Peyer's patch (tissue), 4 donors: ENCODE results near the gene ZNF521. TPM values are rescaled to one million over a fixed set of nuclear protein-coding genes. Genes with fewer than 3 reads are reported as not detected.

ENCODE experiments used
- DNase-seq, 3 donors: peaks; one replicate each; pipeline ENCODE4 v3.0.0-alpha.2; 2017 to 2019
- H3K27ac ChIP-seq, 4 donors: fragments of 200-600 bp; sonication (generic); one replicate each; pipeline ENCODE4 v1.5.1; 2016 to 2019
- H3K27me3 ChIP-seq, 2 donors: fragments of 200-600 bp; sonication (generic); one replicate each; pipeline ENCODE4 v1.5.1; 2019
- H3K36me3 ChIP-seq, 3 donors: fragments of 200-600 bp; sonication (generic); one replicate each; pipeline ENCODE4 v1.5.1; 2016 to 2019
- H3K4me1 ChIP-seq, 4 donors: fragments of 200-600 bp; sonication (generic); one replicate each; pipeline ENCODE4 v1.5.1; 2016 to 2019
- H3K4me3 ChIP-seq, 4 donors: fragments of 200-600 bp; sonication (generic); 1 replicate in 3 of 4; 2 replicates in 1 of 4; pipeline ENCODE4 v1.5.1; 2016 to 2019; ENCODE audit warnings: mild to moderate bottlenecking in 1 of 4
- H3K9me3 ChIP-seq, 4 donors: fragments of 200-600 bp; sonication (generic); one replicate each; pipeline ENCODE4 v1.5.1; 2016 to 2019; ENCODE audit warnings: mild to moderate bottlenecking in 1 of 4
- POLR2A ChIP-seq, 2 donors: fragments of 450-650 bp; IDR thresholded peaks; one replicate each; pipeline ENCODE4 v1.5.1; 2017; ENCODE audit warnings: antibody characterized with exemption in 2 of 2, mild to moderate bottlenecking in 2 of 2, moderate library complexity in 2 of 2
- total RNA-seq, 4 donors: library from RNA; depleted of rRNA; stranded (reverse); fragments of >200 nt; gene quantifications; one replicate each; pipeline ENCODE4 v1.1.0, GENCODE V29; 2016
- TF ChIP-seq, protein P1 (sequence below), 6 experiments: fragments of 450-650 bp in 4 of 6; fragments of 200-600 bp in 2 of 6; sonication (generic) in 1 of 6; IDR thresholded peaks; one replicate each; pipeline ENCODE4 v1.5.1; 2017 to 2019; ENCODE audit warnings: antibody characterized with exemption in 6 of 6, mild to moderate bottlenecking in 3 of 6, moderate library complexity in 1 of 6

ZNF521 gene
- total RNA-seq, 4 donors from 2014 or later, result 4.2 to 25.6 (median 8.6) TPM

DNA sequence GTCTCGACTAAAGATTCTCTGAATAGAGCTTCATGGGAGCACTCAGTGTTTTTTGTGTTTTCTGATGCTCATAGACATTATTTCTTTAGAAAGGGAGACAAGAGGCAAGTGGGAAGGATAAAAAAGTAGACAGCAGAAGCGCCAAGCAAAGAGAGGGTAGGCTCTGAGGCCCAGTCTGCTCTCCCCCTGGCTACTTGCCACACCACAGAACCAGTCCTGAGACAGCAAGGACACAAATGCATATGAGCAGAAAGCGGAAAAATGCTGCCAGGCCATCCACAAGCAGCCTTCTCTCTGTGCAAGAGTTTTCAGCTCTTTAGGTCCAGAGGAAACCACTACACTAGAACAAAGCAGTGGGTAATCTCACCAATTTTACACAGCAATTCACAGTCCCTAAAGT lies 285.4 kb downstream of the ZNF521 start:
- Histone ChIP-seq H3K36me3 (no peaks in the 10 kb centered on the region), H3K27ac (no peak overlapping the region), H3K4me1 (peaks cover 0 to 5% (median 0%) of the 10 kb centered on the region in 4 donors), H3K27me3 (no peaks in the 10 kb centered on the region), H3K9me3 (no peaks in the 10 kb centered on the region), H3K4me3 (no peak overlapping the region)
- DNase-seq, result no peak
- TF ChIP-seq, protein P1, sequence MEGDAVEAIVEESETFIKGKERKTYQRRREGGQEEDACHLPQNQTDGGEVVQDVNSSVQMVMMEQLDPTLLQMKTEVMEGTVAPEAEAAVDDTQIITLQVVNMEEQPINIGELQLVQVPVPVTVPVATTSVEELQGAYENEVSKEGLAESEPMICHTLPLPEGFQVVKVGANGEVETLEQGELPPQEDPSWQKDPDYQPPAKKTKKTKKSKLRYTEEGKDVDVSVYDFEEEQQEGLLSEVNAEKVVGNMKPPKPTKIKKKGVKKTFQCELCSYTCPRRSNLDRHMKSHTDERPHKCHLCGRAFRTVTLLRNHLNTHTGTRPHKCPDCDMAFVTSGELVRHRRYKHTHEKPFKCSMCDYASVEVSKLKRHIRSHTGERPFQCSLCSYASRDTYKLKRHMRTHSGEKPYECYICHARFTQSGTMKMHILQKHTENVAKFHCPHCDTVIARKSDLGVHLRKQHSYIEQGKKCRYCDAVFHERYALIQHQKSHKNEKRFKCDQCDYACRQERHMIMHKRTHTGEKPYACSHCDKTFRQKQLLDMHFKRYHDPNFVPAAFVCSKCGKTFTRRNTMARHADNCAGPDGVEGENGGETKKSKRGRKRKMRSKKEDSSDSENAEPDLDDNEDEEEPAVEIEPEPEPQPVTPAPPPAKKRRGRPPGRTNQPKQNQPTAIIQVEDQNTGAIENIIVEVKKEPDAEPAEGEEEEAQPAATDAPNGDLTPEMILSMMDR (IDR thresholded peaks at IDR 0.05), result no peak
- TF ChIP-seq POLR2A (IDR thresholded peaks at IDR 0.05), result no peak

DNA sequence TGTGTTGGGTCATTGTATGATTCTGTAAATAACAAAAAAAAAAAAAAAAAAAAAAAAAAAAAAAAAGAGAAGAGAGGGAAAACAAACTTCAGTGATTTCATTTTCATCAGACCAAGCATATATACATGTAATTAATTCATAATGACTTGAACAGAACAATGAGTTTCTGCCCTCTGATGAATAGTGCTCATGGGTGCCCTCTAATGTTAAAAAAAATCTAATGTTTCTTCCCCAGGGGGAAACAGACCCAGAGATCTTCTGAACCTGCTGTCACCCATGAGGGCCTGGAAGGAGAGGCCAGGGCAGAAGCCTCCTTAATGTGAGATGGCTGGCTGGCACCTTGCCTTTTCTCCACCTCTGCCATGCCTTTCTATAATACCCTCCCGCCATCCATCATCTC lies 289.2 kb downstream of the ZNF521 start:
- TF ChIP-seq POLR2A (IDR thresholded peaks at IDR 0.05), result no peak
- TF ChIP-seq, protein P1 (IDR thresholded peaks at IDR 0.05), result peak in 1 of 6 experiments; percentile 12
- no peaks in the 10 kb centered on the region for H3K36me3 ChIP-seq
- H3K27ac ChIP-seq, result no peak overlapping the region
- no peak for DNase-seq
- H3K9me3 ChIP-seq, result no peaks in the 10 kb centered on the region
- no peak overlapping the region for H3K4me3 ChIP-seq
- H3K27me3 ChIP-seq, result no peaks in the 10 kb centered on the region
- H3K4me1 ChIP-seq, result peaks cover 0 to 4% (median 0%) of the 10 kb centered on the region in 4 donors

DNA sequence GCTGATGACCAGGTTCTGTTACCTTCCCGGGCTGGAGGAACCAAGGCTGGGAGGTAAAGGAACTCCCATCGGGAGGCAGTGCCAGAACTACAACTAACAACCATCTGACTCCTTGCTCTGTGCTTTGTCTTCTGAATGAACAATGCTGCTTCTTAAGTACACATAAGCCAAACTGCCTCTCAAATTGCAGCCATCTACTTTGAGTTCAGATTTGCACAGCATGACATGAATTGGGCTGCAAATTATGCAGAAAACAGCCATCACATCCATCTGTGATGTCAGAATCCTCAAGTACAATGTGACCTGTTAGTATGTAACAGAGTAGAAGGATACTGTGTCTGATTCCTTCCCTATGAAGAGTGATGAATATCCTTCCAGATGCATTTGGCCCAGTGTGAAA lies 290.6 kb downstream of the ZNF521 start:
- Histone ChIP-seq H3K27me3 (no peaks in the 10 kb centered on the region), H3K27ac (no peak overlapping the region), H3K36me3 (no peaks in the 10 kb centered on the region), H3K9me3 (no peaks in the 10 kb centered on the region), H3K4me1 (no peaks in the 10 kb centered on the region), H3K4me3 (no peak overlapping the region)
- no peak for DNase-seq
- no peak for TF ChIP-seq POLR2A (IDR thresholded peaks at IDR 0.05)
- TF ChIP-seq, protein P1 (IDR thresholded peaks at IDR 0.05), result no peak

DNA sequence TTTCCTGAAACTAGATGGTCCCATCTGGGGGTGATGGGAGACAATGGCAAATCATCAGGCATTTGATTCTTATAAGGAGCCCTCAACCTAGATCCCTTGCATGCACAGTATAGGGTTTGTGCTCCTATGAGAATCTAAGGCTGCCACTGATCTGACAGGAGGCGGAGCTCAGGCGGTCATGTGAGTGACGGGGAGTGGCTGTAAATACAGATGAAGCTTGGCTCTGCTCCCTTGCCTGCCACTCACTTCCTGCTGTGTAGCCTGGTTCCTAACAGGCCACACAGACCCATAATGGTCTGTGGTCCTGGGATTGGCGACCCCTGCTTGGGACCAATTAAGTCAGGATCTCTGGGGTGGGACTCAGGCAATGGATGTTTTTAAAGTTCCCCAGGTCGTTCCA lies 293.4 kb downstream of the ZNF521 start:
- H3K27ac ChIP-seq, result no peak overlapping the region
- H3K36me3 ChIP-seq, result no peaks in the 10 kb centered on the region
- no peak overlapping the region for H3K4me3 ChIP-seq
- TF ChIP-seq, protein P1 (IDR thresholded peaks at IDR 0.05), result no peak
- TF ChIP-seq POLR2A (IDR thresholded peaks at IDR 0.05), result no peak
- H3K27me3 ChIP-seq, result no peaks in the 10 kb centered on the region
- DNase-seq, result peak in 1 of 3 donors; percentile 58
- no peaks in the 10 kb centered on the region for H3K4me1 ChIP-seq
- no peaks in the 10 kb centered on the region for H3K9me3 ChIP-seq

DNA sequence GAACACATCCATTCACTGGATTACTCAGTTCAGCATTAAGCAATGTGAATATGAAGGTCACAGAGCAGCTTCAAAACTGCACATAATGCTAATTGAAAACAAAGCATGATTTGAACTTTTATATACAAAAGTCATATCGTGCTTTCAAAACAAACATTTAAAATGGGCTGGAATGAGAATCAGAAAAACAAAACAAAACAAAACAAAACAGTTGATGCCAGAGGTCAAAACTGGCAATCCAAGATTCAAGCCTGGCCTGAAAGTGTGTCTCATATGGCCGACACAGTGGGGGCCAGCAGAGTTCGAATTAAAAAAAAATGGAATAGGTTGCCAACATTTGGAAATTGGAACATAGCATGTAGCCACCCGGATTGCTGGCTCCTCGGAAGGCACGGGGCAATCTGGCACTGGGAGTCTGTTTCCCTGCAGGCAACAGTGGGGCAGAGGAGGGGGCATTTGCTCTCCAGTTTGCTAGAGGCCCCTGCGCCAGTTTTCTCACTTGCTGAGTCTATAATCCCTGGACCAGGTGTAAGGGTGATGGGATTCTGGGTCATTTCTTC lies 294.4 kb downstream of the ZNF521 start:
- TF ChIP-seq, protein P1 (IDR thresholded peaks at IDR 0.05), result no peak
- no peak for TF ChIP-seq POLR2A (IDR thresholded peaks at IDR 0.05)
- H3K9me3 ChIP-seq, result no peaks in the 10 kb centered on the region
- H3K27me3 ChIP-seq, result no peaks in the 10 kb centered on the region
- H3K4me1 ChIP-seq, result no peaks in the 10 kb centered on the region
- no peak overlapping the region for H3K27ac ChIP-seq
- no peaks in the 10 kb centered on the region for H3K36me3 ChIP-seq
- H3K4me3 ChIP-seq, result no peak overlapping the region
- DNase-seq, result no peak

DNA sequence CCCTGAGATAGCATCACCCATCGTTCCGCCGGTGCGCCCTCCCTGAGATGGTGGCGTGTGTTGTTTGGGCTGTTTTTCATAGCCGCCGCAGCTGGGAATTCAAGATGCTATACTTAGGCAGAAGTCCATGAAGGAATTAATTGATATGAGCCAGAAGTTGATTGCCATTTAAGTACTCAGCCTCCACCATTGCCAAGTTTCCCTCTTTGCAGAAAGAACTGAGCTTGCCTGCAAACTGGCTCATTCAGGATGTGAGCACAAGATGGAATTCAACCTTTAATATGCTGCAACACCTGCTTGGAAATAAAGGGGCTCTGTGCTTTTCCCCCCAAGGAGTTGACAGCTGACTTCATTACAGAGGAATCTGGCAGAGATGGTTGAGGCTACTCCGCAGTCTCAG lies 295.5 kb downstream of the ZNF521 start:
- DNase-seq, result no peak

More for the DNA sequence above, 295.5 kb downstream of the ZNF521 start:
- H3K27me3 ChIP-seq, result no peaks in the 10 kb centered on the region
- H3K9me3 ChIP-seq, result no peaks in the 10 kb centered on the region
- H3K4me3 ChIP-seq, result no peak overlapping the region
- no peak overlapping the region for H3K27ac ChIP-seq
- no peaks in the 10 kb centered on the region for H3K36me3 ChIP-seq
- no peaks in the 10 kb centered on the region for H3K4me1 ChIP-seq
- TF ChIP-seq, protein P1 (IDR thresholded peaks at IDR 0.05), result no peak
- no peak for TF ChIP-seq POLR2A (IDR thresholded peaks at IDR 0.05)
